NB4 (cell line): ENCODE measurements around the gene ALPL.
A peak's percentile ranks its signal among the peaks of the same experiment; 100 is the strongest.

Experiments
- DNase-seq: peaks from one replicate; pipeline ENCODE4 v3.0.0; 2010; ENCODE audit warnings: low read depth
- H3K4me3 ChIP-seq: one replicate; pipeline ENCODE4 v1.5.1; 2011; ENCODE audit warnings: mild to moderate bottlenecking, low read depth, low read length, moderate library complexity
- CTCF ChIP-seq: IDR thresholded peaks from one replicate; pipeline ENCODE4 v1.5.1; 2012; ENCODE audit warnings: low read depth, low read length
- MAX ChIP-seq: IDR thresholded peaks from 2 replicates; pipeline ENCODE4 v1.6.1; 2011; ENCODE audit warnings: low read depth, low read length
- MYC ChIP-seq: IDR thresholded peaks from 2 replicates; pipeline ENCODE4 v1.6.1; 2011; ENCODE audit warnings: low read depth, low read length
- POLR2A ChIP-seq: IDR thresholded peaks from 2 replicates; pipeline ENCODE4 v1.6.1; 2011; ENCODE audit warnings: mild to moderate bottlenecking; ENCODE audit not compliant: insufficient read length; ENCODE audit errors: extremely low read depth

ALPL gene

GRCh38 chr1:21584096-21584495 is 74.9 kb downstream of the ALPL start:
- no peak for DNase-seq
- H3K4me3 ChIP-seq, result no peak overlapping the region
- TF ChIP-seq MAX, result no peak
- TF ChIP-seq POLR2A, result no peak
- no peak for TF ChIP-seq CTCF
- no peak for TF ChIP-seq MYC

- H3K4me3 ChIP-seq, result no peak overlapping the region
- TF ChIP-seq MAX (no peak), CTCF (no peak), MYC (no peak), POLR2A (no peak)
- no peak for DNase-seq
Measured at GRCh38 chr1:21585037-21585436, 75.8 kb downstream of the ALPL start.

GRCh38 chr1:21586222-21586621 is 77.0 kb downstream of the ALPL start:
- H3K4me3 ChIP-seq, result no peak overlapping the region
- no peak for DNase-seq

GRCh38 chr1:21586846-21587601 is 77.8 kb downstream of the ALPL start:
- TF ChIP-seq MYC (no peak), MAX (peak; percentile 52; the same call in 1 of the 2 replicates)
- peak; percentile 46 for DNase-seq
- H3K4me3 ChIP-seq, result no peak overlapping the region

More at GRCh38 chr1:21586222-21586621, 77.0 kb downstream of the ALPL start:
- TF ChIP-seq CTCF, result no peak

- DNase-seq, result no peak
- no peak for TF ChIP-seq POLR2A
- no peak for TF ChIP-seq CTCF
- TF ChIP-seq MYC, result no peak
- no peak for TF ChIP-seq MAX
- no peak overlapping the region for H3K4me3 ChIP-seq
Measured at GRCh38 chr1:21587602-21587953, 78.4 kb downstream of the ALPL start.

- no peak overlapping the region for H3K4me3 ChIP-seq
- DNase-seq, result no peak
- no peak for TF ChIP-seq MAX
Measured at GRCh38 chr1:21589618-21590017, 80.4 kb downstream of the ALPL start.
